ENCODE results near the gene NCAM1.

DNA sequence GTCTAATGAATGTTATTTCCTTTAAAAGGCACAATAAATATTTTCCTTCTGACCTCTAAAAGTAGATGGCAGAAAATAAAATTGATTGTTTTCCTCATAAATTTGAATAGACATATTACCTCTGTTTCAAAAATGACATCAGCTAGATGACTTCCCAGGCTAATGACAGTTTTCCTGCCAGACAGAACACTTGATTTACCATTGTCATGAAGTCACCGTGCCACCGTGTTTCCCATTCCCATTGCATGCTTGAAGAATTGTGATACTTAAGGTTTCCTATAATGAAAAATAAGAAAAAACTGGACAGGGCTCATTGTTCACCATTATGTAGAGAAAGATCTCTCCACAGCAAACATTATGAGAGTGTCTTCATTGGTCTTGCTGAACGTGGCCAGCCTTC is 151.1 kb downstream of the NCAM1 start:
- TF ChIP-seq SUZ12 (IDR thresholded peaks at IDR 0.05; ENCODE audit: extremely low read depth, insufficient read depth, insufficient read length): no peak
- no peak for TF ChIP-seq ZNF274 (IDR thresholded peaks at IDR 0.05; ENCODE audit: low read depth, low read length)
- no peak for TF ChIP-seq YY1 (IDR thresholded peaks at IDR 0.05; ENCODE audit: insufficient read depth, insufficient read length)
